ENCODE measurements around the gene CRHR1. TPM values are rescaled to one million over a fixed set of nuclear protein-coding genes. Genes with fewer than 3 reads are reported as not detected.

CRHR1 gene
- total and polyA plus RNA-seq, 7 donors = 0.33 TPM; not detected in 6

- 51 to 72% methylated on average over 3 of the region's 3 CpGs for WGBS, 2 donors
- Histone ChIP-seq H3K36me3 (no peaks in the 10 kb centered on the region), H3K27ac (no peak overlapping the region), H3K4me1 (no peaks in the 10 kb centered on the region), H3K27me3 (peaks cover 4 to 51% (median 10%) of the 10 kb centered on the region in 3 donors), H3K4me3 (no peak overlapping the region), H3K9me3 (no peaks in the 10 kb centered on the region)
- TF ChIP-seq POLR2A (IDR thresholded peaks at IDR 0.05) = no peak
- TF ChIP-seq EP300 (IDR thresholded peaks at IDR 0.05) = no peak
- TF ChIP-seq POLR2AphosphoS5 (IDR thresholded peaks at IDR 0.05) = no peak
- no peak for TF ChIP-seq CTCF (IDR thresholded peaks at IDR 0.05)
- DNase-seq = no peak
- intact Hi-C loops (cut with DNase I) = no loop called here
Measured at GRCh38 chr17:45759761-45760160, 24.4 kb upstream of the CRHR1 start.

GRCh38 chr17:45761957-45762565, 22.1 kb upstream of the CRHR1 start:
- Histone ChIP-seq H3K27me3 (peaks cover 0 to 44% (median 7%) of the 10 kb centered on the region in 3 donors), H3K27ac (no peak overlapping the region), H3K36me3 (no peaks in the 10 kb centered on the region), H3K9me3 (no peaks in the 10 kb centered on the region), H3K4me1 (no peaks in the 10 kb centered on the region), H3K4me3 (no peak overlapping the region)
- 56 to 65% methylated on average over 4 of the region's 4 CpGs for WGBS, 2 donors
- TF ChIP-seq POLR2AphosphoS5 (IDR thresholded peaks at IDR 0.05) (no peak), CTCF (IDR thresholded peaks at IDR 0.05) (no peak), POLR2A (IDR thresholded peaks at IDR 0.05) (no peak), EP300 (IDR thresholded peaks at IDR 0.05) (no peak)
- no peak for DNase-seq
- intact Hi-C loops (cut with DNase I) = no loop called here

- Histone ChIP-seq H3K4me3 (no peak overlapping the region), H3K4me1 (no peaks in the 10 kb centered on the region), H3K27ac (no peak overlapping the region), H3K36me3 (no peaks in the 10 kb centered on the region), H3K9me3 (no peaks in the 10 kb centered on the region), H3K27me3 (peaks cover 0 to 54% (median 10%) of the 10 kb centered on the region in 3 donors)
- TF ChIP-seq POLR2AphosphoS5 (IDR thresholded peaks at IDR 0.05) = no peak
- no peak for DNase-seq
- intact Hi-C loops (cut with DNase I) = no loop called here
- 59 to 64% methylated on average over 7 of the region's 7 CpGs for WGBS, 2 donors
Measured at GRCh38 chr17:45763182-45763581, 20.9 kb upstream of the CRHR1 start.

GRCh38 chr17:45764479-45764878, 19.6 kb upstream of the CRHR1 start:
- TF ChIP-seq POLR2A (IDR thresholded peaks at IDR 0.05) (no peak), POLR2AphosphoS5 (IDR thresholded peaks at IDR 0.05) (no peak), EP300 (IDR thresholded peaks at IDR 0.05) (no peak)
- H3K9me3 ChIP-seq = no peaks in the 10 kb centered on the region
- no peak overlapping the region for H3K27ac ChIP-seq
- H3K4me3 ChIP-seq = no peak overlapping the region
- H3K36me3 ChIP-seq = no peaks in the 10 kb centered on the region
- intact Hi-C loops (cut with DNase I) = no loop called here
- H3K27me3 ChIP-seq = peaks cover 0 to 65% (median 18%) of the 10 kb centered on the region in 3 donors
- H3K4me1 ChIP-seq = no peaks in the 10 kb centered on the region
- DNase-seq = no peak

- WGBS, 2 donors = 40 to 47% methylated on average over 4 of the region's 4 CpGs
- H3K9me3 ChIP-seq = no peaks in the 10 kb centered on the region
- no peak for DNase-seq
- H3K4me3 ChIP-seq = no peak overlapping the region
- H3K4me1 ChIP-seq = no peaks in the 10 kb centered on the region
- no peak for TF ChIP-seq CTCF (IDR thresholded peaks at IDR 0.05)
- no peak for TF ChIP-seq POLR2AphosphoS5 (IDR thresholded peaks at IDR 0.05)
- TF ChIP-seq EP300 (IDR thresholded peaks at IDR 0.05) = no peak
- TF ChIP-seq POLR2A (IDR thresholded peaks at IDR 0.05) = no peak
- H3K36me3 ChIP-seq = no peaks in the 10 kb centered on the region
- intact Hi-C loops (cut with DNase I) = no loop called here
- H3K27me3 ChIP-seq = peaks cover 0 to 78% (median 27%) of the 10 kb centered on the region in 3 donors
- no peak overlapping the region for H3K27ac ChIP-seq
Measured at GRCh38 chr17:45768000-45768399, 16.1 kb upstream of the CRHR1 start.
